PC-9 (cell line): Measurements from ENCODE around the gene UNC13D.

ENCODE experiments used
- EZH2 ChIP-seq: fragments of 200-600 bp; sonication (generic); IDR thresholded peaks from 2 replicates; pipeline ENCODE4 v1.8.0; 2017; ENCODE audit warnings: antibody characterized with exemption, low read depth
- TF ChIP-seq, protein P1 (sequence below): fragments of 200-600 bp; sonication (generic); conservative IDR thresholded peaks from 2 replicates; pipeline ENCODE4 v1.6.1; 2017; ENCODE audit warnings: mixed run types, antibody characterized with exemption, mild to moderate bottlenecking, moderate library complexity

DNA sequence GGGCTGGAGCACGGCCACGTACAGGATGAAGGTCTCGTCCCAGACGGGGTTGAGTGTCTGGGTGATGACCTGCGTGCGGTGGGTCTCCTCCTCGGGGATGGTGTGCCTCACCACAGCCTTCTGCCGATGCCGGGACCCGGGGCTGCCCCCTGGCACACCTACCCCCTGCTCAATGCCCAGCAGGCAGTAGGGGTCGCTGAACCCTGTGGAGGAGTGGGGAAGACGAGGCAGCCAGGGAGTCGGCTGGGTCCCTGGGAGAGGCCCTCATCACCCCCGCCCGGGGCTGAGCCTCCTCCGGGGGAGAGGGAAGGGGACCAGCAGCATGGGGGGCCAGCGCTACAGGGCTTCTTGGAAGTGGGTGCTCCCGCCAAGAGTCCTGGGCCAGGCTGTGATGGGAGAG lies 1.8 kb downstream of the UNC13D start:
- TF ChIP-seq, protein P1, sequence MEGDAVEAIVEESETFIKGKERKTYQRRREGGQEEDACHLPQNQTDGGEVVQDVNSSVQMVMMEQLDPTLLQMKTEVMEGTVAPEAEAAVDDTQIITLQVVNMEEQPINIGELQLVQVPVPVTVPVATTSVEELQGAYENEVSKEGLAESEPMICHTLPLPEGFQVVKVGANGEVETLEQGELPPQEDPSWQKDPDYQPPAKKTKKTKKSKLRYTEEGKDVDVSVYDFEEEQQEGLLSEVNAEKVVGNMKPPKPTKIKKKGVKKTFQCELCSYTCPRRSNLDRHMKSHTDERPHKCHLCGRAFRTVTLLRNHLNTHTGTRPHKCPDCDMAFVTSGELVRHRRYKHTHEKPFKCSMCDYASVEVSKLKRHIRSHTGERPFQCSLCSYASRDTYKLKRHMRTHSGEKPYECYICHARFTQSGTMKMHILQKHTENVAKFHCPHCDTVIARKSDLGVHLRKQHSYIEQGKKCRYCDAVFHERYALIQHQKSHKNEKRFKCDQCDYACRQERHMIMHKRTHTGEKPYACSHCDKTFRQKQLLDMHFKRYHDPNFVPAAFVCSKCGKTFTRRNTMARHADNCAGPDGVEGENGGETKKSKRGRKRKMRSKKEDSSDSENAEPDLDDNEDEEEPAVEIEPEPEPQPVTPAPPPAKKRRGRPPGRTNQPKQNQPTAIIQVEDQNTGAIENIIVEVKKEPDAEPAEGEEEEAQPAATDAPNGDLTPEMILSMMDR: no peak
- no peak for TF ChIP-seq EZH2
